Left forelimb (tissue), 1 donor: ENCODE results near the gene HYKK.
"Not testable (repeated sequence)": the region's sequence is repeated elsewhere in the genome, so short reads cannot be mapped to it uniquely, and the experiment has no call there.

ENCODE experiments used
- DNase-seq: peaks from one replicate; pipeline ENCODE4 v3.0.0-alpha.2; 2018; ENCODE audit warnings: low spot score

Gene HYKK, protein sequence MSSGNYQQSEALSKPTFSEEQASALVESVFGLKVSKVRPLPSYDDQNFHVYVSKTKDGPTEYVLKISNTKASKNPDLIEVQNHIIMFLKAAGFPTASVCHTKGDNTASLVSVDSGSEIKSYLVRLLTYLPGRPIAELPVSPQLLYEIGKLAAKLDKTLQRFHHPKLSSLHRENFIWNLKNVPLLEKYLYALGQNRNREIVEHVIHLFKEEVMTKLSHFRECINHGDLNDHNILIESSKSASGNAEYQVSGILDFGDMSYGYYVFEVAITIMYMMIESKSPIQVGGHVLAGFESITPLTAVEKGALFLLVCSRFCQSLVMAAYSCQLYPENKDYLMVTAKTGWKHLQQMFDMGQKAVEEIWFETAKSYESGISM

DNA sequence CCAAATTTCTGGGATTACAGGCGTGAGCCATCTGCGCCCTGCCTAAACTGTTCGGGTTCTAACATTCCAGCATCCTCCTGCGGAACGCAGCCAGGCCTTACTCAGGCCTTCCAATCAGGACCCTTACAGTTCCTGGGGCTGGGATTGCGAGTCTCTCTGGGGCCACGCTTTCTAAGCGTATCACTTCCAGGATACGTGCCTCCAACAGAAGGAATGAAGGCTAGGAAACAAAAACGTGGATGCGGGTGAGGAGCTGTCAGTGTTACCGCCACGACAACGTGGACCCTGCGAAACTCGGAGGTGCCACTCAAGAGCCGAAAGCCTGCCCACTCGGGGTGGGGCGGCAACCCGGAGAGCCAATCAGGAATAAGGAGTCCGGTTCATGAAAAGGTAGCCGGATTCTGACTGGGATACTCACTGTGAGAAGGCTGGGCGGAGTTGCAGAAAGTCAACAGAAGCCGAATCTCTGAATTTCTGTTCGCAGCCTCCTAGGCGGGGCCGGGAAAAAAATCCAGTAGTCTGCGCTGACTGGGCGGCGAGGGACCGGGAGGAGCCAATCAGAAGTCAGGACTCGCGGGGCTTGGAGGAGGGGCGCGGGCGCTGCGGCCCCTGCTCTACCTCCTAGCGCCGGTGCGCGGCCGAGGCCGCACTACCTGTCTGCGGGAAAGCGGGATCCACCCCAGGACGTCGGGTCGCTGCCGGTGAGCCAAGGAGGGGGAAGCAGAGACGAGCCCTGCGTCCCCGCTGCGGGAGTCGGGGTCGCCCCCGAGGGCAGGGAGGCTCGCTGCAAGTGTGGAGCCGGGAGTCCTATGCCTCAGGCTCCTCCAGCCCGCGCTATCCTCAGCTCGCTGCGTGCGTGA, at the start of gene HYKK:
TSS of gene HYKK (plus strand) at position 607 of the 860 bp plus-strand sequence. CDS start 5,512 bp downstream, outside the sequence.
- peak; percentile 92 for DNase-seq

GRCh38 chr15:78460737-78461136, 46.6 kb upstream of the HYKK start:
- DNase-seq = no peak

DNA sequence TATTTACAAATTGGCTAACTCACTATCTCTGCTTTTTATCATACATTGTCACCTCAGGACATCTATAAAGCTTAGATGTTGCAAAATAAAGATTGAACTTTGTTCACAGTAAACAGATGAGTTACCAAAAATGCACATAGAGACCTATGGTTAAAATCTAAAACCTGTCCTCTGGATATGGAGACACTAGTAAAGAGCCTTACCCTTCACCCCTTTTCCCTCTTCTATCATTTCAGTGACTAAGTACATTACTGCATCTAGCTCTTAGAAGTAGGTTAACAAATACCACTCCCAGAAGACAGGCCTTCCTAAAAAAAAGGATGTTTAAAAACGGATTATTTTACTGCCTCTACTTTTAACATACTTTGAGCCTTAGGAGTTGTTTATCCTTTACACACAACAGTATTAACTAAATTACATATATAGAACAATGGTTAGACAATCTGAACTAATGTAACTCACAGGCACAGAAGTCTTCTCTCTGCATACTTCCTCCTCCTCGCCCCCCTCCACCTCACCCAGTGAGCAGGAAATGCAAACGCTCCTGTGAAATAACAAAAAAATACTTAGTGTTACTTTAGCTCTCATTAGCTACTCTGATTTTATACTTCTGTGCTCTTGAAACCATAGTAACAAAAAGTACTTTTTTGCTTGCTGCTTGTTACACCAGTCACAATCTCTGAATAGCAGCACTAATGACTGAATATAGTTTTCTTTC, 46.0 kb upstream of the HYKK start:
- no peak for DNase-seq

DNA sequence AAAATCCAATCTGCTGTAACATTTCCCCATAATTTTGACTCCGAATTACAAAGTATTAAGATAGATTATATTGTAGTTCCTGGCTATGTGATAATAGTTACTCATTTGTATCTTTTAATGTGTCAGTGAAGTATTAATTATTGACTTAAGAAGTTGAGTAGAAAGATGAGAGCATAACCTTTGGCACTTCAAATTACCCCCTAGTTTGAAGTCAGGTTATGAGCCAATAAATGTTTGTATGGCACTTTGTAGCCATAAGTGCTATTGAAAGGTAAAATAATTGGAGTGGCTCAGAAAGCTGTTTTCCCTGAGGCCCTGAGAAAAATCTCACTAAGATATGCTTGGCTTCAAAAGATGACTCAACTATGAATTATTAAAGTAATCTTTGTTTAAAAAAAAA, 38.3 kb upstream of the HYKK start:
- DNase-seq = no peak

- DNase-seq = no peak
Measured at GRCh38 chr15:78477295-78477694, 30.1 kb upstream of the HYKK start.

DNA sequence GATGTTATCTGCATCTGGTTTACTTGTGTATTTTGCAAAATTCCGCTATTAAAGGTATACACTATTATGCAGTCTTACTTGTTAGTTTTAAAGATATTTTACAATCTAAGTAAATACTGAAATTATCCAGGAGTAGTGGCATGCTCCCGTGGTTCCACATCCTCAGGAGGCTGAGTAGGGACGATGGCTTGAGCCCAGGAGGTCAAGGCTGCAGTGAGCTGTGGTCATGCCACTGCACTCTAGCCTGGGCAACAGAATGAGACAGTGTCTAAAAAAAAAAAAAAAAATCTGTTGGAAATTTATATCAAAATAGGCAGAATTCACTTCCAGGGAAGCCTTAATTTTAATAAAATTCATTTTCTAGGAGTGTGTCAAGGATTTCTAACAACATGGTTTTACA, 27.7 kb upstream of the HYKK start:
- DNase-seq = no peak

DNA sequence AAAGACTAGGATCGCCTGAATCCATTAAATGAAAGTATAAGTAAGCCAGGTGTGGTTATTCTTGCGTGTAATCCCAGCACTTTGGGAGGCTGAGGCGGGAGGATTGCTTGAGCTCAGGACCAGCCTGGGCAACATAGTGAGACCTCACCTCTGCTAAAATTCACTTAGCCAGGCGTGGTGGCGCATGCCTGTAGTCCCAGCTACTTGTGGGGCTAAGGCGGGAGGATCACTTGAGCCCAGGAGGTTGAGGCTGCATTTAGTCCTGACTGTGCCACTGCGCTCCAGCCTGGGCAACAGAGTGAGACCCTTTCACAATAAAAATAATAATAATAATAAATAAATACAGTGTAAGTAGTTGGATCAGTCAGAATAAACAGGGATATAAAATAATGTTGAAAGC, 25.5 kb upstream of the HYKK start:
- DNase-seq = no peak

DNA sequence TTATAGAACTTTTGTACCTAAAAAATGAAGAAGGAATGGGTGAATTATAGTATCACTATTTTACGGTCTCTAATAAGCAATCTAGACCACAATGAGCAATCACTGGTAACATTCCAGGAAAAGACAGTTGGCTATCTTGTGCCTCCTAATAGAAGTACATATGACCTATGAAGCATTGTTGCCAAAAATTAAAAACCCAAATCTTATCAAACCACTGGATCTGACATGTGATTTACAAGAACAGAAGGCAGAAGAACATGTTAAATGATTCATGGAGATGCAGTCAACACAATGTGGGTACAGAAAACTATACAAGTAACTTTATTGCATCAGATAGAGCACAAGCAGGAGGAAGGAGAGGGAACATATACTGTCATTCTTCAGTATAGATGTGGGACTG, 14.5 kb upstream of the HYKK start:
- no peak for DNase-seq

GRCh38 chr15:78501857-78502256, 5.5 kb upstream of the HYKK start:
- no peak for DNase-seq

DNA sequence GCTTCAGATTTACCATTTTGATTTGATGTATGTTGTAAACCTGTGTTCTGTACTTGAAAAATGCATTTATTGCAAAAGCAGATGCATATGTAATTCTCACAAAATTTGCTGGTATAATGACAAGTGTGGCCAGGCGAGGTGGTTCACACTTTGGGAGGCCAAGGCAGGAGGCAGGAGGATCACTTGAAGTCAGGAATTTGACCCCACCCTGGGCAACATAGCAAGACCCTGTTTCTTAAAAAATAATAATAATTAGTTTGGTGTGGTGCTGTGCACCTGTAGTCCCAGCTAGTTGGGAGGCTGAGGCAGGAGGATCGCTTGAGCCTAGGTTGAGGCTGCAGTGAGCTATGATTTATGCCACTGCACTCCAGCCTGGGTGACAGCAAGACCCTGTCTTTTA, 4.7 kb upstream of the HYKK start:
- DNase-seq = no peak

- no peak for DNase-seq
Measured at GRCh38 chr15:78507831-78508160, 419 bp downstream of the HYKK start.

DNA sequence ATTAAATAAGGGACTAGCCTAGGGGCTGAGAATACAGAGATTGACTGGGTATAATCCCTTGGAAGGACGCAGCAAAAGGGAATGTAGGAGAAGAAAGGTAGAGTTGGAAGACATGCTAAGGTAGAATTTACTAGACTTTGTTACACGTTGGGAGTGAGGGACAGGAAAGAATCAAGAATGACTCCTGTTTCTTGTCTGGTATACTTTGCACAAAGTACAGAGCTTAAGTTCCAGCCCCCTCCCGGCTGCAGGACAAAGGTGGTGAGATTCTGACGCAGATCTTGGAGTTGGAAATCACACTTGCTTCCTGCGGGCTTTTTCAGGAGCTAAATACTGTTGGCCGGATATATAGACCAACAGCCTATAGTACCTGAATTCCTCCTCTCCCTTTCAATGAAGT, 895 bp downstream of the HYKK start:
- DNase-seq = no peak

DNA sequence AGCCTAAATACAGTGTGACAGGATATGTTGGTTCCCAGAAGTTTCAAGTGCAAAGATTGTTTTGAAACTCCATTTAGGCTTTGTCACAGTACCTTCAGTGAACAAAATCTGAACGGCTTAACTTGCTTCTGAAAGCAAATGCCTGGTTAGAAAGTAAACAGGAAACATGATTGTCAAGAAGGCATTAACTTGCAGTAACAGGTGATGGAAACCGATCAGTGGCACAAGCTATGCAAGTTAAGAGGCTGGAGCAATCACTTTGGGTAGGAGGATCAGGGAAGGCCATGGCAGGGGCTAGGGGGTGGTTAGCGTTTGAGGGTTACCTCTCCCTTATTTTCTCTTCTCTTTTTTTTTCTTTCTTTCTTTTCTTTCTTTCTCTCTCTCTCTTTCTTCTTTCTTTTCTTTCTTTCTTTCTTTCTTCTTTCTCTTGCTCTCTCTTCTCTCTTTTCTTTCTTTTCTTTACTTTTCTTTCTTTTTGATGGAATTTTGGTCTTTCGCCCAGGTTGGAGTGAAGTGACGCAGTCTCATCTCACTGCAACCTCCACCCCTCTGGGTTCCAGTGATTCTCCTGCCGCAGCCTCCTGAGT, 2.4 kb downstream of the HYKK start:
- no peak for DNase-seq

- not testable (repeated sequence) for DNase-seq
Measured at GRCh38 chr15:78520035-78520434, 12.7 kb downstream of the HYKK start.

DNA sequence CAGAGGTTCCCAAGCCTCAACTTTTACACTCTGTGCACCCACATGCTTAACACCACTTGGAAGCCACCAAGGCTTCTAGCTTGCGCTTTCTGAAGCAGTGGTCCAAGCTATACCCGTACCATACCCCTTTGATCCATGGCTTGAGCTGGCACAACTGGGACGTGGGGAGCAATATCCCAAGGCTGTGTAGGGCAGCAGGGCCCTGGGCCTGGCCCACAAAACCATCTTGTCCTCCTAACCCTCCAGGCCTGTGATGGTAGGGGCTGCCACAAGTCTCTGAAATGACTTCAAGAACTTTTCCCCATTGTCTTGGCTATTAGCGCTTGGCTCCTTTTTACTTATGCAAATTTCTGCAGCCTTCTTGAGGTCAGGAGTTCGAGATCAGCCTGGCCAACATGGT, 16.9 kb downstream of the HYKK start:
- DNase-seq = no peak

GRCh38 chr15:78527325-78527724, 19.9 kb downstream of the HYKK start:
- no peak for DNase-seq

- DNase-seq = no peak
Measured at GRCh38 chr15:78533331-78533730, 26.0 kb downstream of the HYKK start.

- no peak for DNase-seq
Measured at GRCh38 chr15:78536134-78536533, 28.8 kb downstream of the HYKK start.

DNA sequence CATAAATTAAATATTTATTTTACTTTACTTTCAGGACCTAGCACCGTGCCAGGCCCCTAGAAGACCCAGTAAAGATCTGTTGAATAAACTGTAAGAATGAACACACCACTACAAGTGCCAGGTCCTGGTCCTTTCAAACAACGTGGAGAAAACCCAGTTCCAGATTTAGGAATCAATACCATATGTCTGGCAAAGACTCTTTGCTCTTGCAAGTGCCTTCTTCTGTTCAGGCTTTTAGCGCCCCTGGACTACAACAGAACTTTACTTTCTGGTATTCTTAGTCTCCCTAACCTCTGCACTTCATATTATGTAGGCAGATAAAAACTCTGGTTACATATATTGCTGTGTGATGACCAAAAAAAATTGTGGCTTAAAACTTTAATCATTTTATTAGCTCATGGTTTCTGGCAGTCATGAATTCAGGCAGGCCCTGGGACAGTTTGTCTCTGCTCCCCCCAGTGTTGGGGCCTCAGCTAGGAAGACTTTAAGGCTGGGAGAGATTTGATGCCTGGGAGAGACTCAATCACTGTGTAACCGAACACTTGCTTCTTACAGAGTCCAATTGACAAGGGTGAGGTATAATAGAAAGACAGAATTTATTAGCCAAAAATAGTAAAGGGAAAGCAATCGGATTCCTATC, 30.0 kb downstream of the HYKK start:
- DNase-seq = no peak

- no peak for DNase-seq
Measured at GRCh38 chr15:78538358-78538757, 31.0 kb downstream of the HYKK start.

DNA sequence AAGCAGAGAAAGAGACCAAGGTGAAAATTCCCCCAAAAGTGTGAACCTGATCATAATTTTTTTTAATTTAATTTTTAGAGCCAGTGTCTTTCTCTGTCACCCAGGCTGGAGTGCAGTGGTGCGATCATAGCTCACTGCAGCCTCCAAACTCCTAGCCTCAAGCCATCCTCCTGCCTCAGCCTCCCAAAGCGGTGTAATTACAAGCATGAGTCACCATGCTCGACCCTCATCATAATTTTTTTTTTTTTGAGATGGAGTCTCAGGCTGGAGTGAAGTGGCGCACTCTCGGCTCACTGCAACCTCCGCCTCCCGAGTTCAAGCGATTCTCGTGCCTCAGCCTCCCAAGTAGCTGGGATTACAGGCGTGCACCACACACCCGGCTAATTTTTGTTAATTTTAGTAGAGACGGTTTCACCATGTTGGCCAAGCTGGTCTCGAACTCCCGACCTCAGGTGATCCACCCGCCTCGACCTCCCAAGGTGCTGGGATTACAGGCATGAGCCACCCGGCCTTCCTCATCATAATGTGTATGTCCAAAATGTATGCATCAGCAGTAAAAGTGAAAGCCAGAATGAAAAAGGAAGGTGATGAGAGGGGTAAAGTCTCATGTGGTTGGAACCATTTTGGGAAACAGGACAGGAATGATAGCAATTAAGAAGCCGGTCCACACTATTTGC, 32.2 kb downstream of the HYKK start:
- DNase-seq = not testable (repeated sequence)
